GM06990 (cell line): Measurements from ENCODE around the gene HIVEP3.

Experiments used
- DNase-seq: peaks from one replicate; pipeline ENCODE4 v3.0.0-alpha.2; 2011; ENCODE audit not compliant: insufficient read length; ENCODE audit errors: extremely low read depth
- H3K27me3 ChIP-seq: replicated peaks from 2 replicates; pipeline ENCODE4 v1.6.0; 2011; ENCODE audit warnings: low read length; ENCODE audit not compliant: control insufficient read depth, insufficient read depth
- H3K36me3 ChIP-seq: 2 replicates; pipeline ENCODE4 v1.5.1; 2011; ENCODE audit warnings: low read length; ENCODE audit not compliant: control insufficient read depth, insufficient read depth
- H3K4me3 ChIP-seq: replicated peaks from 2 replicates; pipeline ENCODE4 v1.5.1; 2011; ENCODE audit warnings: low read depth, mild to moderate bottlenecking, control low read depth, low read length
- TF ChIP-seq, protein P1 (sequence below): IDR thresholded peaks from 2 replicates; pipeline ENCODE4 v1.5.1; 2011; ENCODE audit warnings: low read length, control low read depth, mild to moderate bottlenecking, inconsistent platforms; ENCODE audit not compliant: insufficient read depth, poor library complexity, severe bottlenecking

The HIVEP3 gene

DNA sequence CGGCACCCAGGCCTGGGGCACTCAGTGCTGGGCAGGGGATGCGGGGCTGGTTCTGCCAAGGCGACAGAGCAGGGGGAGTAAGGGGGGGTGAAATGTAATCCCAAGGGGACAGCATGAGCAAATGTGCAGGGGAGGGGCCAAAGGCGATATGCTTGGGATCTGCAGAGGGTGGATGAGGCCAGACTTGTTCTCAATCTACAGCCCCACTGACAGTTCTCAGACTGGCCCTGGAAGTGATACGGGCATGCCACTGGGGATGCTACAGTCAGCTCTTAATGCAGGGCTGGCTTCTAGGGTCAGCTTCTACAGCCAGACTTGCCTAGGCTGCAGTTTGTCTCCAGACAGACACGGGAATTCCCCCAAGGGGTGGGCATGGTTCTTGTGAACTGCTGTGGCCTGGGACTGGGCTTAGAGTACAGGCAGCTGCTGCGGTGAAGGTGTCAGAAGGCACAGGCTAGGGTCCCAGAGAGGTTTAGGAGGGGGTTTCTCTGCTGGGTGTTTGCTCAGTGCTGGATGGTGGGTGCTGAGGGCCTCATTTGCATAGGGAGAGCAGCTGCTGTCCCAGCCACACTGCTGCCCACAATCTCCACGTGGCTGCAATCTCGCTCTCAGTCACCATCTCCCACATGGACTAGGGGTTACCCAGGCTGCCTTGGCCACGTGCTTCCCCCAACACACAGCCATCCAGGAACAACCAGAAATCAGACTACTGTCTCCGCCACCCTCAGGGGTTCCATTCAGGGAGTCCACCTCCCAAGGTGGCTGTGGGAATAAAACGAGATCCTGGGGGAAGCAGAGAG lies 190.1 kb downstream of the HIVEP3 start:
- peak; percentile 86 for DNase-seq
- no peak overlapping the region for H3K4me3 ChIP-seq
- H3K36me3 ChIP-seq, result no peaks in the 10 kb centered on the region
- no peaks in the 10 kb centered on the region for H3K27me3 ChIP-seq
- TF ChIP-seq, protein P1, sequence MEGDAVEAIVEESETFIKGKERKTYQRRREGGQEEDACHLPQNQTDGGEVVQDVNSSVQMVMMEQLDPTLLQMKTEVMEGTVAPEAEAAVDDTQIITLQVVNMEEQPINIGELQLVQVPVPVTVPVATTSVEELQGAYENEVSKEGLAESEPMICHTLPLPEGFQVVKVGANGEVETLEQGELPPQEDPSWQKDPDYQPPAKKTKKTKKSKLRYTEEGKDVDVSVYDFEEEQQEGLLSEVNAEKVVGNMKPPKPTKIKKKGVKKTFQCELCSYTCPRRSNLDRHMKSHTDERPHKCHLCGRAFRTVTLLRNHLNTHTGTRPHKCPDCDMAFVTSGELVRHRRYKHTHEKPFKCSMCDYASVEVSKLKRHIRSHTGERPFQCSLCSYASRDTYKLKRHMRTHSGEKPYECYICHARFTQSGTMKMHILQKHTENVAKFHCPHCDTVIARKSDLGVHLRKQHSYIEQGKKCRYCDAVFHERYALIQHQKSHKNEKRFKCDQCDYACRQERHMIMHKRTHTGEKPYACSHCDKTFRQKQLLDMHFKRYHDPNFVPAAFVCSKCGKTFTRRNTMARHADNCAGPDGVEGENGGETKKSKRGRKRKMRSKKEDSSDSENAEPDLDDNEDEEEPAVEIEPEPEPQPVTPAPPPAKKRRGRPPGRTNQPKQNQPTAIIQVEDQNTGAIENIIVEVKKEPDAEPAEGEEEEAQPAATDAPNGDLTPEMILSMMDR, result no peak

DNA sequence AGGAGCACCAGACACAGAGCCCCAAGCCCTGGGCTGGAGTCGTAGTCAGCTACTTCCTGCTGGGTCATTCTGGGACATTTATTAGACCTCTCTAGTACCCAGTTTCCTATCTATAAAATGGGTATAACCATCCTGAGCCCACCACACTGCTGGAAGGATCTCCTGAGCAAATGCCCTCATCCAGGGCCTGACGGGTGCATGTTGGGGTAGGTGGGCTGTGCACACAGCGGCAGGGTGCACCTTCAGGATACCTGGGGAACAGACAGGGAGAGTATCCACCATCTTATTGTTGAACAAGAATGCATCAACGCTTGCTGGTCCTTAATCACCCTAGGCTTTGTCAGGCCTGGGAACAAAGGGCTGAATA lies 191.0 kb downstream of the HIVEP3 start:
- TF ChIP-seq, protein P1, result no peak
- Histone ChIP-seq H3K4me3 (no peak overlapping the region), H3K36me3 (no peaks in the 10 kb centered on the region), H3K27me3 (no peaks in the 10 kb centered on the region)
- no peak for DNase-seq

DNA sequence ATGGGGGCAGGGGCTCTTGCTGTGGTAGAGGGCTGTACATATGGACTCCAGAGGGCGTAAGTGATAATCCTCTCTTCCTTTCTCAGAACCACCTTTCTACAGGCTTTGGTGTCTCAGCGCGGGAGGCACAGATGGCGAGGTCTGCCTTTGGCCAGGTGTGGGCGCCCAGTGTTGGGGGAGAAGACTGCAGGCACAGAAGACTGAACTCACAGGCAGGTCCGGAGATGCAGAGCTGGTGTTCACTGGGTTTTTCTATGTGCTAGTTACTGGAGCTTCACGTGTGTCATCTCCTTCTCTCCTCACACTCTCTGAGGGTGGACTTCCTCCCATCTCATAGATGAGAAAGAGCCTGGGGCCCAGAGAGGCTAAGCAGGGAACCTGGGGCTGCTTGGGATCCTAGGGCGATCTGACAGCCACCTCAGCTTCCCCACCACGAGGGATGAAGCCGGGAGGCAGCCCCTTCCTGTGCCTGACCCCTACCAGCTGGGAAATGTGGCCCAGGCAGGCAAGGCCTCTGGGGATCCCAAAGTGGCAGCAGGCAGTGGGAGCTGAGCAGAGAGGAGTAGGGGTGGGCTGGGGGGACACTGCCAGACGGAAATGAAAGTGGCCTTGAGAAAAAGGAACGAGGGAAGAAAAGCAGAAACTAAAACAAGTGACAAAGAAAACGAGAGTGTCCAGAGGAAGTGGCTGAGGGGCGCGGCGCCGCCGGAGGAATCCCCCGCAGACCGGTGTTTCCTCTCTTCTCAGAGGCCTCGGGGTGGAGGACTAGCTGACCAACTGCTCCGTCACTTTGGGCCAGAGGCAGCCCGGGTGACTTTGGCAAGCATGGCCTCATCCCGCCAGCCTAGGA lies 191.6 kb downstream of the HIVEP3 start:
- Histone ChIP-seq H3K4me3 (peak overlapping the region; percentile 20), H3K36me3 (no peaks in the 10 kb centered on the region), H3K27me3 (no peaks in the 10 kb centered on the region)
- TF ChIP-seq, protein P1, result peak; percentile 61
- DNase-seq, result peak; percentile 88

DNA sequence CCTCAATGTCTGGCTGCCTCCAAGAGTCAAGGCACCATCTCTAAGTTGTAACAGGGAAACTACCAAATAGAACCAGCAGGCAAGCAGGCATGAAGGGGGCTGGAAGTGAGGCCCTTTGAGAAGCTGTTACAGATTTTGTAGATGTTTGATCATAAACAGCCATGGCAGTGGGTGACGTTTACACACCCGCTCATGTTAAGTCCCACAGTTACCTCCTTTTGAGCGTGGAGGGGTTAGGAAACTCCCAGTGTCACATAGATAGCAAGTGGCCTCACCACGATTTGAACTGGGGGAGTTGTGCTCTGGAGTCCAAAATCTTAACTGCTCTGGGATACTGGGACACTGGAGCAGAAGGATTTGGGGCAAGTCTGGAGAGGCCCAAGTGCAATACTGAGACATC lies 192.4 kb downstream of the HIVEP3 start:
- no peaks in the 10 kb centered on the region for H3K27me3 ChIP-seq
- TF ChIP-seq, protein P1, result no peak
- no peak overlapping the region for H3K4me3 ChIP-seq
- no peaks in the 10 kb centered on the region for H3K36me3 ChIP-seq
- DNase-seq, result no peak

DNA sequence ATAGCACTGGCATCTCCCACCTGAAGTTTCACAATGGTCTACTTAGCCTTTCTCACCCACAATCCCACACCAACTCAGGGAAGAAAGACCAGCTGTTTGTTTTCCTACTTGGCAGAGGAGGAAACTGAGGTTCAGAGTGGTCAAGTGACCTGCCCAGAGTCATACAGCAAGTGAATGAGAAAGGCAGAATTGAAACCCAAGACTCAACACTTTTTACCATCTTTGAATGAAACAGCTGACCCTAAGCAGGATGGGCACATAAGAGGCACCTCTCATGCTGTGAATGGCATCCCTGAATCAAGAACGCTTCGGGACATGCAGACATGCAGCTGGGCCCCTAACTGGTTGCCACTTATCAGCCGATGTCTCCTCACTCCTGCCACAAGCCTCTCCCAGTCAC lies 193.8 kb downstream of the HIVEP3 start:
- no peak overlapping the region for H3K4me3 ChIP-seq
- H3K36me3 ChIP-seq, result no peaks in the 10 kb centered on the region
- H3K27me3 ChIP-seq, result no peaks in the 10 kb centered on the region
- no peak for DNase-seq
- TF ChIP-seq, protein P1, result no peak
